AG09319 (cell line): ENCODE measurements around the gene PTPRD.

Experiments used
- DNase-seq: peaks from one replicate; pipeline ENCODE4 v3.0.0-alpha.2; 2010; ENCODE audit warnings: low read depth; ENCODE audit errors: extremely low read depth
- TF ChIP-seq, protein P1 (sequence below): IDR thresholded peaks from 2 replicates; pipeline ENCODE4 v1.5.1; 2011; ENCODE audit warnings: low read depth, mild to moderate bottlenecking, inconsistent platforms, low read length, moderate library complexity

PTPRD gene

DNA sequence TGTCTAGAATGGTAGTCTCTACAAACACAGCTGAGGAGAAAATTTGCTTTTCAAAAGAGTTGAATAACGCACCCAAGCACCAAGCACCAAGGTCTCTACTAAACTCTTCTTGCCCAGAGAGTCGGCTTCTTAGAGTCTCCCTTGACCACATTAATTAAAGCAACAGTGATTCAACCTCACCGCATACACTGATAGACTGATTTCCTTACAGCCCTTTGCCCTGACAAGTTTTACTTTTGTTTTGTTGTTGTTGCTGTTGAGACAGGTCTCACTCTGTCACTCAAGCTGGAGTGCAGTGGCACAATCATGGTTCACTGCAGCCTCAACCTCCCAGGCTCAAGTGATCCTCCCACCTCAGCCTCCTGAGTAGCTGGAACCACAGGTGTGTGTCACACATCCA is 1777.5 kb downstream of the PTPRD start:
- TF ChIP-seq, protein P1, sequence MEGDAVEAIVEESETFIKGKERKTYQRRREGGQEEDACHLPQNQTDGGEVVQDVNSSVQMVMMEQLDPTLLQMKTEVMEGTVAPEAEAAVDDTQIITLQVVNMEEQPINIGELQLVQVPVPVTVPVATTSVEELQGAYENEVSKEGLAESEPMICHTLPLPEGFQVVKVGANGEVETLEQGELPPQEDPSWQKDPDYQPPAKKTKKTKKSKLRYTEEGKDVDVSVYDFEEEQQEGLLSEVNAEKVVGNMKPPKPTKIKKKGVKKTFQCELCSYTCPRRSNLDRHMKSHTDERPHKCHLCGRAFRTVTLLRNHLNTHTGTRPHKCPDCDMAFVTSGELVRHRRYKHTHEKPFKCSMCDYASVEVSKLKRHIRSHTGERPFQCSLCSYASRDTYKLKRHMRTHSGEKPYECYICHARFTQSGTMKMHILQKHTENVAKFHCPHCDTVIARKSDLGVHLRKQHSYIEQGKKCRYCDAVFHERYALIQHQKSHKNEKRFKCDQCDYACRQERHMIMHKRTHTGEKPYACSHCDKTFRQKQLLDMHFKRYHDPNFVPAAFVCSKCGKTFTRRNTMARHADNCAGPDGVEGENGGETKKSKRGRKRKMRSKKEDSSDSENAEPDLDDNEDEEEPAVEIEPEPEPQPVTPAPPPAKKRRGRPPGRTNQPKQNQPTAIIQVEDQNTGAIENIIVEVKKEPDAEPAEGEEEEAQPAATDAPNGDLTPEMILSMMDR, result no peak

DNA sequence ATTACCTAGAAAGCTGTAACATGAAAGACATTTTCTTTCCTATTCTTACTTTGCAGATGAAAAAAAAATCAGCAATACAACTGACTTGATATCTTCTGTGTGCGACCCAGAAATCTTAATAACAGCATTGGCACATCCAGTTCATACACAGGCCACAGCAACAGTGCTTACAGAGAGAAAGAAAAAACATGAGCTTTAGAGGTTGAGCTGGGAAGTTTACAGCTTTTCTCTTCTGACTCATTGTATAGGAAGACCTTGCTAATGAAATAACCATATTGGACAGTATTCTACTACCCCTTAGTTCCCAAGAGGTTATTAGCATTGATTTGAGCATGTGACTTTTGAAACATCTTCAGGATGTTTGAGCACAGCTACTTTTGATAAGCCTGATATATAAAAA is 1779.8 kb downstream of the PTPRD start:
- TF ChIP-seq, protein P1, result no peak
- no peak for DNase-seq

More for the DNA sequence above, 1777.5 kb downstream of the PTPRD start:
- DNase-seq, result no peak

DNA sequence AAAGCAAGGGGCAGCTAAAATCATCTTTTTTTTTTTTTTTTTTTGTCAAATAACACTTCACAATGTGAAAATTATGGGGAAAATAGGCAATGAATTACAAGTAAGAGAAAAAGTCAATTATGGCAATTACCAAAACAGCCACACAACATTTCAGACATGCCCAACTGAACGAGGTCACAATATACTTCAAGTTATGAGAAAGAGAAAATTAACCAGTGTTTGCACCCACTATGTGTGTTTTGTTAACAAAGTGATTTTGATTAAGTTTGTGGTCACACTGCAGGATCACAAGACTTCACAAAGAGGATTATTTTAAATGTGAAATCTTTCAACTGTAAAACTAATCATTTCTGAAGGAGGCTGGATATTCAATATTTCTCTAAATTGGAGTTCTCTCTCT is 1780.4 kb downstream of the PTPRD start:
- no peak for DNase-seq
- TF ChIP-seq, protein P1, result no peak

DNA sequence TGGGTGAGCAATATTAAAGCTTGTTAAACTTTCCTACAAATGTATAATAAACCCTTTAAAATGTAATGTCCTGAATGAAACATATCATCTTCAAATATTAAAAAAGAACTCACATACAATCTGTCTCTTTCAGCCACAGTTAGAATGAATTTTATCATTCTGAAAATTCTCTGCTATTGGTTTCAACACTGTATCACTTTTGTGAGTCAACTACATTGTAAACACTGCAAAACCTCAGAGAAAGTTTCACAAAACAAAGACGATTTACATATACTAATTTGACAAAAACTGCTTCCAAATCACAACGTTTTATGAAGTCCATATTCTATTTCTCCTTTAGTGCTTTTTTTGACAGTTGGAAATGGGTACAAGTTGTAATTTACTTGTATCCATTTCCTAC is 1781.2 kb downstream of the PTPRD start:
- no peak for DNase-seq
- TF ChIP-seq, protein P1, result no peak

DNA sequence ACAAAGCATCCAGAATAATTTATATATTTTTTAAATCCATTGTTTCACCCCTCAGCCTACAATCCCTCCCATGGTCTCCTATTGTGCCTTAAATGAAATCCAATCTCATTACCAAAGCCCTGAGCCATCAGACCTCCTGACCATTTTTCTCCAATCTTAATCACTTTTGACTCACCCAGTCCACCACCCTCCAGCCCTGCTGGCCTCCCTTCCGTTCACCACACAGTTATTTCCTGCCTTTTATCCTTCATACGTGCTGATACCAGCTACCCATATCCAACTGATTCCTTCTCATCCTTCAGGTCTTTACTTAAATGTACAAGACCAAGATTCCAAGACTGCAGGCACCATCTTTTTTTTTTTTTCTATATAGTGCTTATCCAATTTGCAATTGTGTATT is 1786.5 kb downstream of the PTPRD start:
- TF ChIP-seq, protein P1, result no peak

DNA sequence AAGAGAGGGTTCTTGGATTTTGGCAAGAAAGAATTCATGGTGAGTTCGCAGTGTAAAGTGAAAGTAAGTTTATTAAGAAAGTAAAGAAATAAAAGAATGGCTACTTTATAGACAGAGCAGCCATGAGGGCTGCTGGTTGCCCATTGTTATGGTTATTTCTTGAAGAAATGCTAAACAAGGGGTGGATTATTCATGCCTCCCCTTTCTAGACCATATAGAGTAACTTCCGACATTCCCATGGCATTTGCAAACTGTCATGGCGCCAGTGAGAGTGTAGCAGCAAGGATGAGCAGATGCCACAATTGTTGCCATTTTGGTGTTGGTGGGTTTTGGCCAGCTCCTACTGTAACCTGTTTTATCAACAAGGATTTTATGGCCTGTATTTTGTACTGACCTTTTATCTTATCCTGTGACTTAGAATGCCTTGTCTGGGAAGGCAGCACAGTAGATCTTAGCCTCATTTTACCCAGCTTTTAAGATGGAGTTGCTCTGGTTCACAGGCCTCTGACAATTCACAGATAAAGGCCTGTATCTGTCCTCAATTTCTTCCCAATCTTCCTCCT is 1787.1 kb downstream of the PTPRD start:
- no peak for DNase-seq
- TF ChIP-seq, protein P1, result no peak

More for the DNA sequence above, 1786.5 kb downstream of the PTPRD start:
- no peak for DNase-seq

DNA sequence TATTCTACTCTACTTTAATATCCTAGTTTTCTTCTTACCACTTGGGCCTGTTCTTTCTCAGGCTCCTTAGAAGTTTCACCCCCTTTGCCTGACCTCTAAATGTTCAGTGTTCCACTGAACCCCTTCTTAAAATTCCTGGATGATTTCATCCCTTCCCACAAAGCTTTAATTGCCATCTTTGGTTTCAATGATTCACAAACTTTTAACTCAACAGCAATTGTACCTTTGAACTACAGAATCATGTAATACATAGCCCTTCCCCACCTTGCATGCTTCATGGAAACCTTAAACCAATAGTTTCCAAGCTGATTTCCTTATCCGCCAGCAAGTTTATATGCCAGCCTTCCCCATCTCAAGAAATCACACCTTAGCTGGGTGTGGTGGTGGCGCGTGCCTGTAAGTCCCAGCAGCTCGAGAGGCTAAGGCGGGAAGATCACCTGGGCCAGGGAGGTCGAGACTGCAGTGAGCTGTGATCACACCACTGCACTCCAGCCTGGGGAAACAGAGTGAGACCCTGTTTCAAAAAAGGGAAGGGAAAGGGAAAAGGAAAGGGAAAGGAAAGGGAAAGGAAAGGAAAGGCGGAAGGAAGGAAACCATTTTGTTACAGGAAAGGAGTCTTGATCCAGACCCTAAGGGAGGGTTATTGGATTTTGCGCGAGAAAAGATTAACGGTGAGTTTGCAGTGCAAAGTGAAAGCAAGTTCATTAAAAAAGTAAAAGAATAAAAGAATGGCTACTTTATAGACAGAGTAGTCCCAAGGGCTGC is 1789.5 kb downstream of the PTPRD start:
- TF ChIP-seq, protein P1, result no peak
- no peak for DNase-seq
